GM12878 (cell line): ENCODE data around the gene CXorf58. TPM values are rescaled to one million over a fixed set of nuclear protein-coding genes. Genes with fewer than 3 reads are reported as not detected.
A peak's percentile ranks its signal among the peaks of the same experiment; 100 is the strongest.
"Not testable (repeated sequence)": the region's sequence is repeated elsewhere in the genome, so short reads cannot be mapped to it uniquely, and the experiment has no call there.

Experiments used
- ATAC-seq: fragments of 200-7000 bp; cut with Tn5 transposase; 3 replicates; pipeline ENCODE4 v1.9.1; 2020; ENCODE audit warnings: mild to moderate bottlenecking, moderate library complexity
- BruUV-seq: library from RNA; stranded (reverse); fragments of 400-500 nt; replicated peaks from 2 replicates; lab custom pipeline; 2021; lab: Mats Ljungman, UMichigan
- CTCF ChIA-PET: fragments of 300-600 bp; sonication (Branson Sonifier 250); formaldehyde crosslinking; extraction: SDS; loops from one replicate; lab custom pipeline; 2021; ENCODE audit warnings: inconsistent platforms; lab: Yijun Ruan, JAX
- POLR2A ChIA-PET: fragments of 350-600 bp; formaldehyde crosslinking; extraction: SDS; loops from one replicate; lab custom pipeline; 2021; ENCODE audit warnings: inconsistent platforms; lab: Charles Lee
- RAD21 ChIA-PET: fragments of 300-600 bp; sonication (Branson Sonifier 250); formaldehyde crosslinking; loops from one replicate; lab custom pipeline; 2023; ENCODE audit warnings: antibody characterized with exemption; ENCODE audit not compliant: unreplicated experiment; lab: Charles Lee
- SMC1A ChIA-PET: fragments of 300-600 bp; sonication (Branson Sonifier 250); formaldehyde crosslinking; loops from one replicate; lab custom pipeline; 2023; ENCODE audit not compliant: unreplicated experiment, uncharacterized antibody; lab: Charles Lee
- DNase-seq: peaks from one replicate; pipeline ENCODE4 v3.0.0-alpha.2; 2011; ENCODE audit warnings: low read depth, low spot score
- FAIRE-seq: peaks from 3 replicates; lab custom pipeline; 2011; peaks lifted over from hg19 to GRCh38; lab: Jason Lieb, UNC
- H2AFZ ChIP-seq: 2 replicates; pipeline ENCODE4 v1.6.0; 2011; ENCODE audit warnings: low read depth, low read length, control low read depth; ENCODE audit not compliant: control insufficient read depth
- H3K27ac ChIP-seq: 2 replicates; pipeline ENCODE4 v1.5.1; 2011; ENCODE audit warnings: control low read depth; ENCODE audit not compliant: control insufficient read depth, insufficient read depth
- H3K27me3 ChIP-seq, 2 experiments: replicated peaks in 1 of 2; 2 replicates each; pipeline versions ENCODE4 v1.6.0 to v1.6.1; 2011; ENCODE audit warnings: low read length in 1 of 2; ENCODE audit not compliant: control insufficient read depth in 2 of 2, insufficient read depth in 2 of 2
- H3K36me3 ChIP-seq, 2 experiments: 2 replicates each; pipeline ENCODE4 v1.5.1; 2011; ENCODE audit warnings: low read length in 1 of 2; ENCODE audit not compliant: control insufficient read depth in 2 of 2, insufficient read depth in 2 of 2
- H3K4me1 ChIP-seq: 2 replicates; pipeline ENCODE4 v1.6.1; 2011; ENCODE audit warnings: mild to moderate bottlenecking, low read length, moderate library complexity, mixed read lengths; ENCODE audit not compliant: control insufficient read depth, insufficient read depth
- H3K4me2 ChIP-seq: 2 replicates; pipeline ENCODE4 v1.6.0; 2011; ENCODE audit warnings: control low read depth; ENCODE audit not compliant: control insufficient read depth, insufficient read depth
- H3K4me3 ChIP-seq: fragments of 200-600 bp; sonication (generic); 2 replicates; pipeline ENCODE4 v1.5.1; 2016
- H3K79me2 ChIP-seq: 2 replicates; pipeline ENCODE4 v1.6.0; 2011; ENCODE audit warnings: low read length; ENCODE audit not compliant: control insufficient read depth, insufficient read depth
- H3K9ac ChIP-seq: 2 replicates; pipeline ENCODE4 v1.8.0; 2011; ENCODE audit warnings: low read length, control low read depth, mixed read lengths; ENCODE audit not compliant: control insufficient read depth, insufficient read depth
- H3K9me3 ChIP-seq: replicated peaks from 3 replicates; pipeline ENCODE4 v1.5.1; 2011; ENCODE audit warnings: mild to moderate bottlenecking, low read length; ENCODE audit not compliant: control insufficient read depth, insufficient read depth
- H4K20me1 ChIP-seq: 2 replicates; pipeline ENCODE4 v1.6.0; 2011; ENCODE audit not compliant: control insufficient read depth, insufficient read depth
- ESRRA ChIP-seq: IDR thresholded peaks from 2 replicates; pipeline ENCODE4 v1.6.1; 2012; ENCODE audit warnings: mild to moderate bottlenecking, low read length, improper control_type of control experiment
- GABPA ChIP-seq: IDR thresholded peaks from 2 replicates; pipeline ENCODE4 v1.6.1; 2014; ENCODE audit warnings: antibody characterized with exemption, low read depth, mild to moderate bottlenecking, inconsistent platforms
- NBN ChIP-seq: fragments of 450-650 bp; IDR thresholded peaks from 2 replicates; pipeline ENCODE4 v1.6.1; 2016
- RCOR1 ChIP-seq: conservative IDR thresholded peaks from 2 replicates; pipeline ENCODE4 v1.6.1; 2012; ENCODE audit warnings: low read depth, low read length, improper control_type of control experiment
- SRF ChIP-seq, 2 experiments: IDR thresholded peaks; 2 replicates each; pipeline ENCODE4 v1.6.1; 2011; ENCODE audit warnings: low read depth in 2 of 2, low read length in 2 of 2, mild to moderate bottlenecking in 1 of 2, moderate library complexity in 1 of 2
- TCF3 ChIP-seq: IDR thresholded peaks from 2 replicates; pipeline ENCODE4 v1.6.1; 2012; ENCODE audit warnings: low read depth, mild to moderate bottlenecking, low read length, borderline replicate concordance; ENCODE audit not compliant: insufficient read depth
- ZSCAN29 ChIP-seq: fragments of 450-650 bp; IDR thresholded peaks from 2 replicates; pipeline ENCODE4 v1.6.1; 2017; ENCODE audit warnings: mild to moderate bottlenecking, moderate library complexity
- WGBS: methylation state at CpG from one replicate; pipeline ENCODE4 v1.1.6; 2016; ENCODE audit warnings: low lambda C conversion rate; ENCODE audit not compliant: insufficient replicate concordance, insufficient coverage; ENCODE audit errors: missing lambda C conversion rate; 5-methylcytosine and 5-hydroxymethylcytosine counted together
- in situ Hi-C: fragments of 300-500 bp; cut with MboI; formaldehyde crosslinking; loops from 9 replicates; pipeline ENCODE4 v1.14.3; 2018; ENCODE audit warnings: mixed read lengths
- intact Hi-C: fragments of 100-400 bp; cut with micrococcal nuclease; formaldehyde crosslinking; loops from one replicate; pipeline ENCODE4 v1.14.2; 2022; ENCODE audit not compliant: unreplicated experiment
- polyA plus RNA-seq, 11 experiments: library from polyadenylated mRNA; depleted of rRNA in 4 of 11; unstranded in 6 of 11; stranded (reverse) in 5 of 11; fragments of >200 nt; fragmentation: Nextera tagmentation in 4 of 11; fragmentation: Illumina TruSeq in 1 of 11; extraction: Ambion mirVana in 4 of 11; extraction: Trizol in 1 of 11; gene quantifications; 1 replicate in 1 of 11; 2 replicates in 10 of 11; pipeline versions ENCODE4 v1.2.1 to v1.2.3, GENCODE V29; 2011 to 2016; ENCODE audit warnings: inconsistent platforms in 2 of 11, missing spikeins in 2 of 11, low read depth in 1 of 11
- total RNA-seq, 4 experiments: library from RNA; depleted of rRNA in 3 of 4; stranded (reverse); fragments of >200 nt in 3 of 4; fragmentation: Illumina TruSeq in 1 of 4; extraction: Trizol in 1 of 4; gene quantifications; 2 replicates each; pipeline versions ENCODE4 v1.2.1 to v1.2.3, GENCODE V29; 2013 to 2021

The CXorf58 gene
- total and polyA plus RNA-seq, 10 of the 15 experiments (the other 5 are each of a cell fraction or from before 2014, with no cell fraction given) = 0.10 to 0.24 (median 0.13) TPM; not detected in 5

DNA sequence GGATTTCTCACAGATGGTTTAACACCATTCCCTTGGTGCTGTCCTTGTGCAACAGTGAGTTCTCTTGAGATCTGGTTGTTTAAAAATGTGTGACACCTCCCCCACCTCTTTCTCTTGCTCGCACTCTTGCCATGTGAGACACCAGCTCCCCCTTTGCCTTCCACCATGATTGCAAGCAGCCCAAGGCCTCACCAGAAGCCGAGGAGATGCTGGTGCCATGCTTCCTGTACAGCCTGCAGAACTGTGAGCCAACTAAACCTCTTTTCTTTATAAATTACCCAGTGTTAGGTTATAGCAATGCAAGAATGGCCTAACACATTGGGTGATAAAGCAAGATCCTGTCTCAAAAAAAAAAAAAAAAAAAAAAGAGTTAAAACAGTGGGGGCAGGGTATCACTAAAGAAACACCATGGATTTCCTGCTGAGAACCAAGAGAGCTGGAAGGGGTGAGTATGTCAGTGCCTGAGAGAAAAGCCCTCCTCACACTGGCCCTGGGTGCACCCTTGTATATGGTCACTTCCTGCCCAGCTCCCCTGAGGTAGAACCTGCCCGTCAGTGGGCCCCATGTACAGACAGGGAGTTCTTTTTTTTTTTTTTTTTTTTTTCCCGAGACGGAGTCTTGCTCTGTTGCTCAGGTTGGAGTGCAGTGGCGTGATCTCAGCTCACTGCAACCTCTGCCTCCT, 46.5 kb upstream of the CXorf58 start:
- WGBS = 39% methylated on average over 5 of the region's 6 CpGs
- Histone ChIP-seq H3K36me3 (no peaks in the 10 kb centered on the region), H2AFZ (no peak overlapping the region), H3K79me2 (no peaks in the 10 kb centered on the region), H3K4me1 (no peaks in the 10 kb centered on the region; the same call in 1 of the 2 replicates), H3K27ac (no peak overlapping the region), H4K20me1 (no peaks in the 10 kb centered on the region), H3K4me2 (no peak overlapping the region), H3K9ac (no peak overlapping the region), H3K9me3 (no peaks in the 10 kb centered on the region), H3K27me3 (no peaks in the 10 kb centered on the region), H3K4me3 (no peak overlapping the region)
- ATAC-seq = peak; percentile 82
- no peak for FAIRE-seq
- intact Hi-C loops (no loop called here), in situ Hi-C loops (no loop called here)
- SMC1A ChIA-PET = interaction anchor here (0.6 to 1.6 kb wide), 3 partner anchors 14 to 1249 kb away, joined by 4 to 8 read pairs (median 4); no protein-coding TSS in a partner anchor
- DNase-seq = no peak
- no peak for TF ChIP-seq RCOR1
- TF ChIP-seq SRF (IDR thresholded peaks at IDR 0.05; ENCODE audit: low read depth in 2 of 2, low read length in 2 of 2) = 0 out of 4 replicates have a peak, but pooled peaks of 1 of the 2 experiments have one; percentile 13
- TF ChIP-seq ESRRA = no peak
- TF ChIP-seq NBN = no peak
- TF ChIP-seq TCF3 = no peak
- TF ChIP-seq GABPA = no peak
- no peak for TF ChIP-seq ZSCAN29
- POLR2A ChIA-PET = interaction anchor here (0.6 to 1.3 kb wide), 3 partner anchors 11 to 594 kb away, joined by 4 to 6 read pairs (median 6); no protein-coding TSS in a partner anchor
- CTCF ChIA-PET = interaction anchor here (1.0 kb wide), 1 partner anchor 41 kb away, joined by 3 read pairs; no protein-coding TSS in a partner anchor
- no TSS peak for BruUV-seq
- RAD21 ChIA-PET = interaction anchor here (0.6 to 0.8 kb wide), 3 partner anchors 11 to 840 kb away, joined by 3 to 4 read pairs (median 3); no protein-coding TSS in a partner anchor

DNA sequence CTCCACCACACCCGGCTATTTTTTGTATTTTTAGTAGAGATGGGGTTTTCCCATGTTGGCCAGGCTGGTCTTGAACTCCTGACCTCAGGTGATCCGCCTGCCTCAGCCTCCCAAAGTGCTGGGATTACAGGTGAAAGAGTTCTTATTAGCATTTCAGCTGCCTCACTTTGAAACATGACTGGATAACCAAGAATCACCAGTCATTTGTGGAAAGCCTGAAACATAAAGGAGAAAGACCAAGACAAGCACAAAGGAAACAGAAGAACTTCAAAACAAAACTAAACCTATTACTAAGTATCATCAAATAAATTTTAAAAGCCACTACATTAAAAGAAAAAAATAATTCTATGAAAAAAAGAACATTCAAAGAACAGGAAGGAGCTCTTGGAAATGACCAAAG, 45.9 kb upstream of the CXorf58 start:
- in situ Hi-C loops, intact Hi-C loops, FAIRE-seq, H4K20me1 ChIP-seq, H3K27ac ChIP-seq, BruUV-seq, H3K4me3 ChIP-seq, H3K9ac ChIP-seq, H2AFZ ChIP-seq, H3K27me3 ChIP-seq, H3K36me3 ChIP-seq, H3K79me2 ChIP-seq, DNase-seq, H3K4me1 ChIP-seq, H3K4me2 ChIP-seq, H3K9me3 ChIP-seq: not testable (repeated sequence)
- ChIA-PET CTCF (interaction anchor here (1.0 kb wide), 1 partner anchor 40 kb away, joined by 3 read pairs; no protein-coding TSS in a partner anchor), SMC1A (interaction anchor here (0.6 to 1.6 kb wide), 2 partner anchors 40 to 1248 kb away, joined by 4 to 8 read pairs; no protein-coding TSS in a partner anchor), RAD21 (interaction anchor here (0.6 to 0.8 kb wide), 3 partner anchors 10 to 839 kb away, joined by 3 to 4 read pairs (median 3); no protein-coding TSS in a partner anchor), POLR2A (interaction anchor here (0.6 to 1.3 kb wide), 3 partner anchors 10 to 595 kb away, joined by 4 to 6 read pairs (median 6); no protein-coding TSS in a partner anchor)
- ATAC-seq = peak; percentile 15; the same call in 2 of the 3 replicates
- 0% methylated on average over 2 of the region's 2 CpGs for WGBS
